ENCODE results near the gene NMNAT2.
"Not testable (repeated sequence)": the region's sequence is repeated elsewhere in the genome, so short reads cannot be mapped to it uniquely, and the experiment has no call there.

The NMNAT2 gene

DNA sequence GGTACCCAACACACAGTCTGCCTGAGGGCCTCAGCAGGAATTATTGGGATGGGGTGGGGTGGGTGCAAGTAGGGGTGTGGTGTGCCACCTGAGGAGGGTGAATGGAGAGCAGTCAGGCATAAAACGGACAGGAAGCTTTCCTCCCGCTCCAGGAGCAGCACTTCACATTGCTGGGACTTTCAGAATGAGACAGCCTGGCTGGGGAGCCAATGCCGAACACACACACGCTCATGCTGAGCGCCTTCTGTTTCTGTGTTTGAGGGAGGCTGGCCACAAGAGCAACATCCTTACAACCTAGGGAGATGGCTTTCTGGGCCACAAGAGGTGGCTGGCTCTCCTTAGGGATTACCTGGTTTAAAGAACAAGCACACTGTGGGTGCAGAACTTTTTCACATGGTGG lies 134.1 kb downstream of the NMNAT2 start:
- DNase-seq, result no peak

DNA sequence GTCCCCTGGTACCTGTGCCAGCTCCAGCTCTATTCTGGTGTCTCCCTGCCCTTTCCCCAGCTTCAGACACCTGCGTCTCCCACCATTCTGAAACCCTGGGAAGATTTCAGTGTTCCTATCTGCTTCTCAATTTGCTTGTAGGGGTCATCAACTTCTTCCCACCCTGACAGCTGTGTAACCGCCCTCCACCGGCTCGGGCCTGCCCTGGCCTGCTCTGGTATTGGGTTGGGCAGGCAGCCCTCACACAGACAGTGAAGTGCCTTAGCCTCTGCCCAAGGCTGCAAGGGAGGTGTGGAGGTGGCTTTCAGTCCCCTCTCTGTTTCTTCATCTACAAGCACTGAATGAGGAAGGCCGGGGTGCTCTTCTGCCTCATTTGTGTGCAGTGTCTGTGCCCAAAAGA lies 134.9 kb downstream of the NMNAT2 start:
- no peak for DNase-seq

DNA sequence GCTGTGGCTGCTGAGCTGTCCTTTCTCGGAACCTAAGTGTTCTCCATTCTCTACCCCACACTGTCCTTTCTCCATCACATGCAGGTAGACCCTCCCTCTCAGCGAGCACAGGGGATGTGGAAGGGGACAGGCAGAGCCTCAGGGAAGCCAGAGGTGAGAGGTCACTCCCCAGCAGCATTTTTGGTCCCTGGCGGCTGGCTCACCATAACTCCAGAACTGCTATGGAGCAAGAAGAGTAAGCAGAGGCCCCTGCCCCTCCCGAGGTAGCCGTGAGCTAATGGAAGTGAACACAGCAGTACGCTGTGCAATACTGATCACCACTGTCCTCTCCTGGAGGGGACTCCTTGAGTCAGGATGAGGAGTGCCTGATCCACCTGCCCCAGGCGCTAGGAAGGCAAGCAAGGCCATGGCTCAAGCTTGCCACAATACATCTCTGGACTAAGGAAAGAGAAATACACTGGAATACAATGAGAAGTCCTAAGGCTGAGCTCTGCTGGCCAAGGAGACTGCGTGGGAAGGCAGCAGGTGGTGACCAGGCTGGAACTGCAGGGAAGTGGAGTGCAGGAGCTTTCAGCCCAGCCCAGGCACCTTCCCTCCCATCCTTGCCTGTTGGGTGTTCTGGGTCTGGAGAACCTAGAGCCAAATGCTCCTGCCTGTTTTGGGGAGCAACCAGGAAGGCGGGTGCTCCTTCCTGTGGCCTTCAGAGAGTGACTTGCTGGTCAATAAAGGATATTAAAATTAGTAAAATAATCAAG lies 135.9 kb downstream of the NMNAT2 start:
- DNase-seq, result no peak

DNA sequence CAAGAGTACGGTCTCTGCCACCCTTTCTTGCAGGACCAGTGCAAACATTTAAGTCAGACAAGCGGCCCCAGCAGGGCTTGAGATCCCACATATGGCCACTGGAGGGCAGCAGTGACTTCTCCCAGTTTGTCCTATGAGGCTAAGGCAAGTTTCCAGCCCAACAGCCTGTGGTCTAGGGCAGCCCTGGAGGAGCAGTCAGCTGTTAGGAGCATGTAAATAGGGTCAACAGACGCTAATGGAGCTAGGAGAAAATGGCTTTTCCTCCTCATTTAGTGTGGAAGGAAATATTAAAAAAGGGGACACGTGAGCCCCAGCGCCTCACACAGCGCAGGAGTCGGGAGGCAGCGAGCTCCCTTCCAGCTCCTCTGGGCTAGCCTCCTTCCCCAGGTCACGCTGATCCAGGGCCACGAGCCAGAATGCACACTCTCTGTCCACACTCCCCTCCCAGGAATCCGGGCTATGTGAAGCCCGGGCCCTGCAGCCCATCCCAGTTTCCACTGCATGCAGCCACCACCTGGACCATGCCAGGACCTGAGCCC lies 136.6 kb downstream of the NMNAT2 start:
- DNase-seq, result peak; percentile 56 to 63

GRCh38 chr1:183281039-183281438 lies 137.1 kb downstream of the NMNAT2 start:
- peak in 1 of 2 donors; percentile 19 for DNase-seq

DNA sequence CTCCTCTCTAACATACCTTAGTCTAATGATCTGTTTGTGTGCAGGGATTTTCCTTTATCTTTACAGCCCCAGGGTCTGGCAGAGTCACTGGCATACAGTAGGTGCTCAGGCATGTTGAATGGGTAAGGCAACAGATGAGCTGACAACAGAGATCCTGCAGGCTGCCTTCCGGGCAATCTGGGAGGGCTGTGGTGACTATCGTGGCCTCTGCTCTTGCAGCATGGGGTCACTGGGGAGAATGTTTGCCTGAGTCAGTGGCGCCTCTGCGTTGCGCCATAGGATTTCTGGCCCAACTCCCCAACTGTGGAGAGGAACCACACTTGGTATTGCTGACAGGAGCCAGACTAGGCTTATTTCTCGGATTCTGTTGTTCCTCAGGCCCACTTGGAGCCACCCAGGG lies 138.3 kb downstream of the NMNAT2 start:
- peak in 1 of 2 donors; percentile 65 for DNase-seq

GRCh38 chr1:183278739-183279591 lies 139.2 kb downstream of the NMNAT2 start:
- DNase-seq, result no peak

GRCh38 chr1:183277821-183278738 lies 140.1 kb downstream of the NMNAT2 start:
- DNase-seq, result no peak

DNA sequence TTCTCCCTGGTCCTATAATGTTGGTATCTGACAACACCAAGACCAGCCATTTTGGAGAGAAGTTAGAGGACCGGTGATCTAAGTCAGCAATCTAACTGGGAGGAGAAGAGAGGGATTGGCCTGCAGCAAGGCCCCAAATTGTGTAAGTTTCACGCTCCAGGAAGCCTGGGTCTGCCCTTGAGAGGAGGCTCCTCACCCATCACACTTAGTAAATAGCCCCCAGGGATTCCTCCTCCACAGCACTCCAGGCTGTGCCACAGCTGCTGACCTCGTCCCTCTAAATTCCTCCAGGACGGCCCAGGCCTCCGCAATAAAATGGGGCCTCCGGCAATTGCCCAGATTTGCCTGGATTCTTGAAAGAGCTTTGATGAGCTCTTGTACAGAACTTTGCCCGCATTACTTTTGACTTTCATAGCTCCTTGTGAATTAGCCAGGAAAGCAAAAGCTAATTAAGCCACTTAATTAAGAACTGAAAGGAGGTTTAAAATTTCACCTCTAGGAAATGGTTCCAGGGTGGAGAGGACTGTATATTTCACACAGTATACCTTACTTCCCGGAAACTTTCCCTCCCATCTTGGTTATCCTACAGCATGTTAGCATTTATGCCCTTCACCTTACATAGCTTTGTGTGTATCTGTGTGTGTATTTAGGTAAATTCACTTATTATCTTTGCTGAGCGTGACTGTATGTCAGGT lies 141.6 kb downstream of the NMNAT2 start:
- no peak for DNase-seq

DNA sequence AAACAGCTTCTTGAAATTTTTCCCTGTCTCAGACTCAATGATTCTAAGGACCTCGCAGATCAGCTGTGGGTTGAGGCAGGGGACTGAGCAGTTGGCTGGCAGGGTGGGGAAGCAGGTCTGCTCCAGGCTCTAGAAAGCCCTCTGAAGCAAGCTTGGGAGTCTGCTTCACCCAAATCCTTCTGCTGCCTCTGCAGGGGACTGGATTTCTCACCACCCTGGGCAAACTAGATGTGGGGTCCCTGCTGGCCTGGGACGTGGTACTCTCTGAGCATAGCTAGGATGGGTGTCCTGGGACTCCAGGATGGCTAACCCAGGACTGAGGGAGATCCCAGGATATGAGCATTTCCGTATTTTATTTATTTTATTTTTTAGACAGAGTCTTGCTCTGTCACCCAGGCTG lies 142.9 kb downstream of the NMNAT2 start:
- DNase-seq, result no peak

GRCh38 chr1:183274836-183275235 lies 143.3 kb downstream of the NMNAT2 start:
- no peak for DNase-seq

GRCh38 chr1:183273984-183274383 lies 144.2 kb downstream of the NMNAT2 start:
- DNase-seq, result not testable (repeated sequence)

DNA sequence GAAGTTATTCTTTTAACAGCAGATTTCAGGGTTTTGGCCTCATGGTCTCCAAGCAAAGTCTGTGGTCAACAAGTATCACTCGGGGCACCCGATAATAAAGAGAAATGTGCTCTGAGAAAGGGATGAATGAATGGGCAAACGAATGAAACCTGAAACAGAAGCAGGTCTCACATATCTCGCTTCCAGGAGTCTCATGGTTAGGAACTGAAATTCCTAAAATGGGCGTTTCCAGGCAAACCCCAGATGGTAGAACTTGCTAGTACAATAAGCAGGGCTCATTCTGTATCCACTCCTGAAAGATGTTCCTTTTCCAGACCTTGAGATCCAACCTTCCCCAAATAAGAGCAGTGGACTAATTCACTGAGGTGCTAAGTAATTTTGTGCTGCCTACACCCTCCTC lies 144.9 kb downstream of the NMNAT2 start:
- no peak for DNase-seq

DNA sequence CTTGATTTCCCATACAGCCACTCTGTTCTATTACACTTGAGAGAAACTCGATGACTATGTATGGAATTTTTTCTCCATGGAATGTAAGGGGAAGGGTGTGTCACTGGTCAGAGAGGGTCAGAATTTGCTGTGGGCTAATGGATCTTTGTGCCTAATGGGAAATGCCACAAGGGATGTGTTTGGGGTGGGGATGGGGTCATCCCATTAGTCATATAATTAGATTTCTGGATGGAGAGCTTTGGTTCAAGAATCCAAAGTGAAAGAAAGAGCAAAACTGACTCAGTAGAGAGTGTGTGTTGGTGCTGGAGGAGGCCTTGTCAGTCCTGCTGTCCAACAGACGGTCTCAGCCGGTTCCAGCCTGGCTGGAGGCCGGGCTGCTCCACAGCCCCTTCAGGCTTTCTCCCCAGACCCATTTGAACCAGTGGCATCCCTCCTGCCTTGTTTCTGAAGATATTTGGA lies 145.8 kb downstream of the NMNAT2 start:
- DNase-seq, result no peak

- DNase-seq, result no peak
These were observed 147.5 kb downstream of the NMNAT2 start for GRCh38 chr1:183270541-183271141.

- no peak for DNase-seq
These were observed 150.3 kb downstream of the NMNAT2 start for GRCh38 chr1:183267646-183268431.

DNA sequence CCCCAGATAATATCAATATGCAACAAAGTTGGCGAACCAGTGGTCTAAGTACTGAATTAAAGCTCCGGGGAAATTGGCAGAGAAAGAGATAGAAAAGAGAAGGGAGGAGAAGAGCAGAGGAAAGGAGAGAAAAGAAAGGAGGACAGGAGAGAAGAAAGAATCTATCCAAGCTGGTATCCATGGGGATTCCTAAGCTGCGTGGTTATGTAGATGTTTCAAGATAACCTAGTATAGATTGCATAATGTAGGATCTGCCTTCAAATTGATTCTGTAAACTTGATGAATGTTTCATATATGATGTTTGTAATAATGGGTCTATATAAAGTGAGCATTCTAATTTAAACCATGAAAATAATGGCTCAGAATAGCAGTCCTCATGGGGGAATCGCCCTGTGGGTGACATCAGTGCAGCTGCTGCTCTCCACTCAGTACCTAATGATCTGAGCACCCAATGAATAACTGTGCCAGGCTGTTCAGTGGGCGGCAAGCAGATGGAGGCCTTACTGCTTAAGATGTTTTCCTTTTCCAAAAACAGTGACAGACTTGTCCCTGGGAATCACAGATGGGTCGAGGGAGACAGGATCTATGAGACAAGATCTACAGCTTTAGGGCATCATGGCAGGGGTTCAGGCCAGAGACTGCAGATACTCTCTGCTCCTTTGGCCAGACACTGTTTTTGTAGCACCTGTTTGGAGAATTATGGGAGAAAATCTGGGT lies 154.1 kb downstream of the NMNAT2 start:
- no peak for DNase-seq

GRCh38 chr1:183262628-183263200 lies 155.5 kb downstream of the NMNAT2 start:
- DNase-seq, result no peak

DNA sequence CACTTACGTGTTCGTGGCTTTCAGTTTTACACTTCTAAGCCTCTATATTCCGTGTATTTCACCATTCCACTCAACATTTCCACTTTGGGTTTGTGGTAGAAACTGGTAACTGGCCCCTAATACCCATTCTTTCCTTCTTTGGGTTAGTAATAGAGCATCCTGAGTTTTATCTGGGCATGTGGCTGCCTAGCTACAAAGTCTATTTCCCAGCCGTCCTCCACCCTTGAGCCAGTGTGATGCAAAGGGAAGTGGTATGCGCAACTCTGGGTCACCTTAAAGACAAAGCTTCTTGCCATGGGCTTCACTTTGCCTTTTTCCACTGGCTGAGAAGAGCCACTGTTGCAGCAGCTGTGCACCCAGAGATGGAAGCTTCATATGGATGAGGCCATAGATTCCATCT lies 158.3 kb downstream of the NMNAT2 start:
- no peak for DNase-seq

DNA sequence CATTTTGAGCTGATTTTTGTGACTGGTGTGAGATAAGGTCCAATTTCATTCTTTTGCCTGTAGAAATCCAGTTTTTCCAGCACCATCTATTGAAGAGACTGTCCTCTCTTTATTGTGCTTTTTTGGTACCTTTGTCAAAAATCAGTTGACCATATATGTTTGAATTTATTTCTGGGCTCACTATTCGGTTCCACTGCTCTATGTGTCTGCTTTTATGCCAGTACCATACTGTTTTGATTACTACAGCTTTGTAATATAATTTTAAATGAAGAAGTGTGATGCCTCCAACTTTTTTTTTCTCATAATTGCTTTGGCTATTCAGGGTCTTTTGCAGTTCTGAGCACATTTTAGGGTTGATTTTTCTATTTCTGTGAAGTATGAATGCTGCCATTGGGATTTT lies 163.1 kb downstream of the NMNAT2 start:
- no peak for DNase-seq
